Osteoblast (primary cell): ENCODE results near the gene LINC00237. TPM values are rescaled to one million over a fixed set of nuclear protein-coding genes. Genes with fewer than 3 reads are reported as not detected.

Experiments
- DNase-seq: peaks from one replicate; pipeline ENCODE4 v3.0.0; 2011; ENCODE audit warnings: low spot score, mixed read lengths; ENCODE audit not compliant: insufficient read length; ENCODE audit errors: missing footprints
- H2AFZ ChIP-seq: 2 replicates; pipeline ENCODE4 v1.6.0; 2011; ENCODE audit warnings: mild to moderate bottlenecking, low read length
- H3K27ac ChIP-seq: 2 replicates; pipeline ENCODE4 v1.5.1; 2011; ENCODE audit warnings: mild to moderate bottlenecking, low read depth, low read length, moderate library complexity
- H3K27me3 ChIP-seq: 2 replicates; pipeline ENCODE4 v1.6.0; 2012; ENCODE audit warnings: mild to moderate bottlenecking, control low read depth, inconsistent platforms, low read length, moderate library complexity; ENCODE audit not compliant: insufficient read depth
- H3K36me3 ChIP-seq: 2 replicates; pipeline ENCODE4 v1.5.1; 2011; ENCODE audit warnings: mild to moderate bottlenecking, low read length, control low read depth, moderate library complexity; ENCODE audit not compliant: insufficient read depth
- H3K4me1 ChIP-seq: 2 replicates; pipeline ENCODE4 v1.5.1; 2011; ENCODE audit warnings: mild to moderate bottlenecking, low read length, control low read depth, moderate library complexity; ENCODE audit not compliant: insufficient read depth
- H3K4me2 ChIP-seq: 2 replicates; pipeline ENCODE4 v1.6.0; 2011; ENCODE audit warnings: mild to moderate bottlenecking, low read length; ENCODE audit not compliant: insufficient read depth
- H3K4me3 ChIP-seq: fragments of 200-600 bp; sonication (generic); 3 replicates; pipeline ENCODE4 v1.5.1; 2012; ENCODE audit warnings: mild to moderate bottlenecking, low read length, inconsistent platforms; ENCODE audit not compliant: insufficient read depth
- H3K79me2 ChIP-seq: 2 replicates; pipeline ENCODE4 v1.6.0; 2012; ENCODE audit warnings: mild to moderate bottlenecking, low read length, control low read depth, inconsistent platforms; ENCODE audit not compliant: insufficient read depth
- H3K9me3 ChIP-seq: 2 replicates; pipeline ENCODE4 v1.5.1; 2011; ENCODE audit warnings: low read depth, low read length, control low read depth
- H4K20me1 ChIP-seq: 2 replicates; pipeline ENCODE4 v1.6.0; 2012; ENCODE audit warnings: mild to moderate bottlenecking, low read length, control low read depth; ENCODE audit not compliant: insufficient read depth
- CTCF ChIP-seq: IDR thresholded peaks from 2 replicates; pipeline ENCODE4 v1.5.1; 2011; ENCODE audit warnings: mild to moderate bottlenecking, low read depth, low read length, moderate library complexity; ENCODE audit errors: extremely low read depth
- total RNA-seq: library from RNA; depleted of rRNA; stranded (reverse); fragments of >200 nt; gene quantifications from 2 replicates; pipeline ENCODE4 v1.2.3, GENCODE V29; 2012

LINC00237 gene
- total RNA-seq, 1 donor, result not detected

DNA sequence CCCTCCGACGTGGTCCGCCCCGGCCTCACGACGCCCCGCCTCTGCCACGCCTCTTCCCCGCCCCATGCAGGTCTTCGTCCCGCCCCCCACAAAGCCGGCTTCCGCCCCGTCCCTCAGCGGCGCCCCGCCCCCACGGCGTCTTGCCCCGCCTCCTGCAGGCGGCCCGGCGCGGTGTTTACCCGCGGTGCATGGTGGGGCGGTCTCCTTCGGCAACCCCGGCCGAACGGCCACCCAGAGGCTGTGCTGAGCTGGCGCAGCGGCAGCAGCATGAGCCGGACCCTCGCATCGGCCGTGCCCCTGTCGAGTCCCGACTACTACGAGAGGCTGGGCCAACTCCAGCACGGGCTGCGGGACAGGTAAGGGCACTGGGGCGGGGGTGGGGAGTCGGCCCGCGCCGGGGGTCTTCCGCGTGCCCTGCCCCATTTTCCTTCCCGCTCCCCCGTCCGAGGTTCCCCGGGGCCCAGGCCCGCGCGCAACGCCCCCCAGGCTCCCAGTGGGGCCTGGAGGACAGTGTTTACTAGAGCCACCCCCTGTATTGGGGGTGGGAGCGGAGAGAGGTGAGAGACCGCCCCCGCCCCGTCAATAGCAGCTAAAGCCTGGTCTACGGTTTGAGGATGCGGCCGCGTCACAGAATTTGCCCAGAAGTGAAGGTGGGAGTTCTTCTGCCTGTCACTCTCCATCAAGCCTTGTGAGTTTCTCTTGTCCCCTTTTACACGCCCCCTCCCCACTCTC is 19.9 kb upstream of the LINC00237 start, which contains the start of gene KIZ:
KIZ (plus strand) TSS at position 234 of the 732 bp plus-strand sequence; CDS start at position 268, 34 bp downstream.
- DNase-seq, result peak; percentile 98
- Histone ChIP-seq H3K4me1 (peaks cover 6% of the 10 kb centered on the region), H3K4me3 (peak within 1 kb of the TSS; percentile 95), H3K27me3 (no peaks in the 10 kb centered on the region), H4K20me1 (no peaks in the 10 kb centered on the region), H2AFZ (peak within 1 kb of the TSS; percentile 100), H3K27ac (peak within 1 kb of the TSS; percentile 64), H3K9me3 (no peaks in the 10 kb centered on the region), H3K79me2 (peaks cover 5% of the 10 kb centered on the region), H3K36me3 (no peaks in the 10 kb centered on the region), H3K4me2 (peak within 1 kb of the TSS; percentile 100)
- no peak for TF ChIP-seq CTCF

DNA sequence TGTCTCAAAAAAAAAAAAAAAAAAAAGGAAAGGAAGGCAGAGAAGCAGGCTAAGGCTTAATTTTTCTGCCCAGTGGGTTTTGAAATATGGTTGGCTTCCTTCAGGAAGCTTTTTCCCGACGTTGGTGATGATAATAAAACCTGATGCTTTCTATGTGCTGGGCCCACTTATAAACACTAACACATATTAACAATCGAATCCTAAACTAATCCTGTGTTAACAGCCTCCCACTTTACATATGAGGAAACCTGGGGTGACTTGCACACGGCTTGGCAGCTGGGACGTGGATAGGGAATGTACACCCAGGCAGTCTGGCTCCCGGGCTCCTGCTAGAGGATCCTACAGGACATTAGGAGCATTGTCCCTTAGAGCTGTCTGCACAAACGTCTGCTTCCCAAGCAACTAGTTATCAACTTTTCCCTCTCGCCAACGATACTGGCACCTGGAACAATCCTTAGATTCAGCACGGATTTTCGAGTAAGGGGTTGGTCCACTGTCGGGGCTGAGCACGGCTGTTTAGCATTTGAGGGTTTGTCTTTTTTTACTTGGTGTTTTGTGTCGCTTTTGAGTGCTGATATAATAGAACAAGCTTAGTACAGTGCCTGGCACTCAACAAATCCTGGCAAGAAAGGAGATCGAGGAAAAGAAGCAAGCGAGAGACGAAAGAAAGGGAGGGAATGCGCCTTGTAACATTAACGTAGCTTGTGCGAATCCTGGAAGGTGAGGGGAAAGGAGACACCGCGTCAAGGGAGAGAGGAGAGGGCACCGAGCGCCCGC is 19.1 kb upstream of the LINC00237 start:
- Histone ChIP-seq H4K20me1 (no peaks in the 10 kb centered on the region), H3K4me1 (peaks cover 6% of the 10 kb centered on the region), H2AFZ (peak overlapping the region; percentile 100), H3K9me3 (no peaks in the 10 kb centered on the region), H3K79me2 (peaks cover 5% of the 10 kb centered on the region), H3K27me3 (no peaks in the 10 kb centered on the region), H3K27ac (peak overlapping the region; percentile 64), H3K4me2 (peak overlapping the region; percentile 100), H3K36me3 (no peaks in the 10 kb centered on the region), H3K4me3 (peak overlapping the region; percentile 95)
- DNase-seq, result peak; percentile 59
- peak; percentile 26 for TF ChIP-seq CTCF

DNA sequence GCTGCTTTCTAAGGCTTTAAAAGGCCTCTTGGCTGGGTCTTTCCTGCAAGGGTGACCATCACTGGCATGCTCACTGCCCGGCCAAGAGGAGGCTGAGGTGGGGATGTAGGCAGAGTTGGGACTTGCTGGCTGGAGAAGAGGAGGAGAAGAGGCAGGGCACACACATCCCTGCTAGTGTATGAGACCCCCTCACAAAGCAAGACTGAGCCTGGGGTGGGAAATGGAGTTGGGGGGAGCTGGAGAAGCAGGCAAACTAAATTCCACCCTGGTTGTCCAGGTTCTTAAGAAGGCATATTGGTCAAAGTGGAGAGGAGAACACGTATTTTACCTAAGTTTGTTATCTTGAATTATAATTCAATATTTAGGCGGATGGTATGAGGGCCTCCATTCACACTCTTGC is 18.0 kb upstream of the LINC00237 start:
- no peak overlapping the region for H3K4me2 ChIP-seq
- peaks cover 6% of the 10 kb centered on the region for H3K4me1 ChIP-seq
- H4K20me1 ChIP-seq, result no peaks in the 10 kb centered on the region
- no peak overlapping the region for H2AFZ ChIP-seq
- no peaks in the 10 kb centered on the region for H3K9me3 ChIP-seq
- no peak overlapping the region for H3K4me3 ChIP-seq
- TF ChIP-seq CTCF, result no peak
- no peaks in the 10 kb centered on the region for H3K36me3 ChIP-seq
- no peak overlapping the region for H3K27ac ChIP-seq
- H3K27me3 ChIP-seq, result no peaks in the 10 kb centered on the region
- H3K79me2 ChIP-seq, result peaks cover 5% of the 10 kb centered on the region
- peak; percentile 44 for DNase-seq

- peaks cover 5% of the 10 kb centered on the region for H3K27me3 ChIP-seq
- H4K20me1 ChIP-seq, result no peaks in the 10 kb centered on the region
- H3K4me3 ChIP-seq, result no peak overlapping the region
- no peaks in the 10 kb centered on the region for H3K79me2 ChIP-seq
- no peaks in the 10 kb centered on the region for H3K9me3 ChIP-seq
- H2AFZ ChIP-seq, result no peak overlapping the region
- no peak for DNase-seq
- TF ChIP-seq CTCF, result no peak
- no peaks in the 10 kb centered on the region for H3K4me1 ChIP-seq
- no peaks in the 10 kb centered on the region for H3K36me3 ChIP-seq
- no peak overlapping the region for H3K27ac ChIP-seq
- H3K4me2 ChIP-seq, result no peak overlapping the region
Observed at GRCh38 chr20:21118782-21119181, 12.6 kb upstream of the LINC00237 start.
